GM18861 (cell line): Measurements from ENCODE around the gene MAP3K8.
"Not testable (repeated sequence)": the region's sequence is repeated elsewhere in the genome, so short reads cannot be mapped to it uniquely, and the experiment has no call there.

Source experiments
- ATAC-seq: cut with Tn5 transposase; IDR thresholded peaks from one replicate; pipeline ENCODE4 v1.9.1; 2021; ENCODE audit not compliant: unreplicated experiment

The MAP3K8 gene

GRCh38 chr10:30422151-30422695, 11.8 kb upstream of the MAP3K8 start:
- no peak for ATAC-seq

GRCh38 chr10:30422981-30423654, 10.9 kb upstream of the MAP3K8 start:
- no peak for ATAC-seq

- ATAC-seq = not testable (repeated sequence)
Observed at GRCh38 chr10:30423655-30424275, 10.2 kb upstream of the MAP3K8 start.

GRCh38 chr10:30425336-30426075, 8.5 kb upstream of the MAP3K8 start:
- ATAC-seq = no peak

- no peak for ATAC-seq
Observed at GRCh38 chr10:30430544-30431298, 3.3 kb upstream of the MAP3K8 start.

- no peak for ATAC-seq
Observed at GRCh38 chr10:30431435-30431911, 2.5 kb upstream of the MAP3K8 start.

- ATAC-seq = peak; percentile 5
Observed at GRCh38 chr10:30432622-30433305, 1.2 kb upstream of the MAP3K8 start.

- no peak for ATAC-seq
Observed at GRCh38 chr10:30433306-30433729, 666 bp upstream of the MAP3K8 start.

- peak; percentile 28 for ATAC-seq
Observed at GRCh38 chr10:30434273-30435072, 489 bp downstream of the MAP3K8 start.

- ATAC-seq = no peak
Observed at GRCh38 chr10:30435073-30435422, 1.1 kb downstream of the MAP3K8 start.

GRCh38 chr10:30435499-30436167, 1.6 kb downstream of the MAP3K8 start:
- ATAC-seq = not testable (repeated sequence)

- no peak for ATAC-seq
Observed at GRCh38 chr10:30436191-30436611, 2.2 kb downstream of the MAP3K8 start.

GRCh38 chr10:30436671-30437030, 2.7 kb downstream of the MAP3K8 start:
- no peak for ATAC-seq

GRCh38 chr10:30437031-30437841, 3.3 kb downstream of the MAP3K8 start:
- ATAC-seq = no peak

- ATAC-seq = no peak
Observed at GRCh38 chr10:30438021-30438850, 4.3 kb downstream of the MAP3K8 start.

GRCh38 chr10:30439931-30440330, 5.9 kb downstream of the MAP3K8 start:
- ATAC-seq = no peak

- no peak for ATAC-seq
Observed at GRCh38 chr10:30442019-30442606, 8.1 kb downstream of the MAP3K8 start.
